Stimulated activated CD4-positive, alpha-beta T cell treated with anti-CD3 and anti-CD28 coated beads, Interleukin-4, amount 100 ng/mL, for 48 hours (primary cell): ENCODE data around the gene B4GALNT3.

ENCODE experiments used
- DNase-seq, 2 donors: peaks; one replicate each; pipeline ENCODE4 v3.0.0-alpha.2; 2020; ENCODE audit warnings: low read depth in 2 of 2

B4GALNT3 gene

DNA sequence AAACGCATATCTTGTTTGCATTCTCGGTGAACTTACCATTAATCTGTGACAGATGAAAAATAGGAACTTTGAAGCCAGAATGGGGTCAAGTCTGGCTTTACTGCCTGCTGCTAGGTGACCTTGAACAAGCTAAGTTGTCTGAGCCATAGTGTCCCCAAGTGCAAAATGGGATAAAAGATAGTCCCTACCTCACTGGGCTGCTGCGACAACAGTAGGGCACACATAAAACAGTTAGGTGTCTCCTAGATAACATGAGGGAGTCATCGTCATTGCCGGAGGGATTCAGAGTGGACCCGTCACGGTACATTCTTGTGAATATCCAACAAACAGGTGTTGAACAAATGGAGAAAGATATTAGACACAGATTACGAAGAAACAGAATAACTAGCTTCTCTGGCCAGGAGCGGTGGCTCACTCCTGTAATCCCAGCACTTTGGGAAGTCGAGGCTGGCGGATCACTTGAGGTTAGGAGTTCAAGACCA lies 132.3 kb downstream of the B4GALNT3 start:
- no peak for DNase-seq

GRCh38 chr12:593396-594270 lies 133.9 kb downstream of the B4GALNT3 start:
- DNase-seq = no peak

- no peak for DNase-seq
Observed at GRCh38 chr12:597926-598568, 138.3 kb downstream of the B4GALNT3 start.

GRCh38 chr12:599756-600155 lies 140.0 kb downstream of the B4GALNT3 start:
- DNase-seq = no peak

GRCh38 chr12:601976-602699 lies 142.4 kb downstream of the B4GALNT3 start:
- no peak for DNase-seq

GRCh38 chr12:602700-603068 lies 142.9 kb downstream of the B4GALNT3 start:
- DNase-seq = no peak

GRCh38 chr12:604956-605355 lies 145.2 kb downstream of the B4GALNT3 start:
- DNase-seq = no peak

- no peak for DNase-seq
Observed at GRCh38 chr12:607541-608001, 147.8 kb downstream of the B4GALNT3 start.

DNA sequence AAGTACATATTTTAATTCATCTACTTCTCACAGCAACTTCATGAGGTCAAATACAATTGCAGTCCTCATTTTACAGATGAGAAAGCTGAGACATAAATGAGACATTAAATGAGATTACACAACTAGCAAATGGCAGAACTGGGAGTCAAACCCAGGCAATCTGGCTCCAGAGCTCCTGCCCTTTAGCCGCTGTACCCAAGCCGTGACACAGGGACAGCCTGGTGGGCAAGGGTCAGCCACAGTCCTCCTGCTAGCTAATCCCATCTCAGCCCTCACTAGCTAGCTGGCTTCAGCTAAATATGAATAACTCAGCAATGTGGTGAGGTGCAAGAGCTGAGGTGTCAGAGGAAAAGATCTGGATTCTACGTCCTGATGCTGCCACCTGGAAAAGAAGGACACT lies 148.7 kb downstream of the B4GALNT3 start:
- no peak for DNase-seq

- no peak for DNase-seq
Observed at GRCh38 chr12:608921-609320, 149.2 kb downstream of the B4GALNT3 start.

GRCh38 chr12:611721-612120 lies 152.0 kb downstream of the B4GALNT3 start:
- no peak for DNase-seq

DNA sequence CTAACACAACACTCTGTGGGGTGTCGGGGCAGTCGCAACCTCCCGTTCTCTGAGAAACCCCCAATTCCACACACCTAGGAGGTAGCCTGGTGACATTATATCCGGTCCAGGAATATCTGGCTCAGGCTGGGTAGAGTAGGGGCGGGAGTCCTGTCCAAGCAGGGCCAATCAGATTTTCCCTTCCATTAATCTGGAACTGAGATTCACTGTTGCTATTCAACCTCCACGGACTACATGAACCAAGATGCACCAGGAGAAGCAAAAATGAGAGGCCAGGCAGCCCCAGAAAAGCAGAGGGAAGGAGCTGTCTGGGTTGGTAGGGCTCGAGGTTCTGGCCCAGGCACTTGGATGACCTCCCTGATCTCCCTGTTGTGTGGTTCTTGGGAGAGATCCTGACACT lies 152.6 kb downstream of the B4GALNT3 start:
- DNase-seq = no peak

DNA sequence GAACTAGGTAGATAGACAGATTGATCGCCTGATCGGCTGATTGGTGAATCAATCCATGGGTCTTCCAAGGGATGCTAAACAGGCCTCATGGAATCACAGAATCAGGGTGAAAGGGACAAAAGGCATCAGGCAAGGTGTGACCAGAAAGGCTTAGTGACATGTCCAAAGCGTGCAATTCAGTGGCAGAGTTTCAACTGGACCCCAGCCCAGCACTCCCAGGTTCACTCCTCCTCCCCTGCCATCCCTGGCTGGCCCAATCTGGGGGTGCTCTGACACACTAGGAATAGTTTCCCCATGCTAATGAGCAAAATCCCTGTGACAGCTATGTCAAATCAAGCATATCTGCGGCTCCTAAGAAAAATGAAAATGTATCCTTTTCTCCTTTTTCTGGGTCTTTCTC lies 153.1 kb downstream of the B4GALNT3 start:
- no peak for DNase-seq
